Left lobe of liver (tissue), 2 donors: ENCODE data around the gene GIN1. TPM values are rescaled to one million over a fixed set of nuclear protein-coding genes. Genes with fewer than 3 reads are reported as not detected.

Experiments
- ATAC-seq: fragments of 200-7000 bp; cut with Tn5 transposase; one replicate; pipeline ENCODE4 v1.9.1; 2020; ENCODE audit warnings: mild to moderate bottlenecking, moderate library complexity
- DNase-seq: peaks from one replicate; pipeline ENCODE4 v3.0.0-alpha.2; 2020; ENCODE audit warnings: low spot score
- total RNA-seq: library from RNA; stranded (reverse); gene quantifications from one replicate; pipeline ENCODE4 v1.2.1, GENCODE V29; 2021
- donor health status: DM: no; HTN: no; CAD: no; lungs with moderate emphysema.
- donor health status: DM: no; HTN: yes; CAD: no.

Gene GIN1
- total RNA-seq, 1 donor from 2014 or later = 6.4 TPM

- ATAC-seq (peak; percentile 63), DNase-seq (no peak)
Measured at GRCh38 chr5:103041071-103041676, 78.8 kb downstream of the GIN1 start.

GRCh38 chr5:103037673-103038455, 82.1 kb downstream of the GIN1 start:
- DNase-seq = no peak
- ATAC-seq = no peak

GRCh38 chr5:103036601-103037000, 83.3 kb downstream of the GIN1 start:
- ATAC-seq (no peak), DNase-seq (no peak)

Other genes with a start within 250 kb of the GIN1 start
- 24.0 TPM for gene PPIP5K2, start 163 bp upstream of the GIN1 start, total RNA-seq
- gene MACIR, start 138.6 kb upstream of the GIN1 start, total RNA-seq = 0.63 TPM